OCI-LY7 (cell line): ENCODE measurements around the gene LIPT2. TPM values are rescaled to one million over a fixed set of nuclear protein-coding genes. Genes with fewer than 3 reads are reported as not detected.

Experiments used
- BruUV-seq: library from RNA; stranded (reverse); fragments of 400-500 nt; replicated peaks from 2 replicates; lab custom pipeline; 2021; lab: Mats Ljungman, UMichigan
- CTCF ChIA-PET: fragments of 300-600 bp; sonication (Branson Sonifier 250); formaldehyde crosslinking; loops from one replicate; lab custom pipeline; 2022; ENCODE audit warnings: antibody characterized with exemption; ENCODE audit not compliant: unreplicated experiment; lab: Charles Lee
- POLR2A ChIA-PET: fragments of 300-600 bp; sonication (Branson Sonifier 250); formaldehyde crosslinking; loops from one replicate; lab custom pipeline; 2022; ENCODE audit warnings: antibody characterized with exemption; lab: Charles Lee
- DNase-seq: peaks from one replicate; pipeline ENCODE4 v3.0.0-alpha.2; 2015; ENCODE audit warnings: low spot score
- H2AFZ ChIP-seq: fragments of 200-600 bp; sonication (generic), shearing (Covaris generic); 2 replicates; pipeline ENCODE4 v1.6.1; 2014; ENCODE audit warnings: mild to moderate bottlenecking, antibody characterized with exemption, low read length, moderate library complexity
- H3K27ac ChIP-seq: fragments of 200-600 bp; sonication (generic); 2 replicates; pipeline ENCODE4 v1.5.1; 2014; ENCODE audit warnings: mixed run types, low read depth, mild to moderate bottlenecking, moderate library complexity, low read length, inconsistent platforms; ENCODE audit not compliant: poor library complexity, severe bottlenecking
- H3K36me3 ChIP-seq: fragments of 200-600 bp; sonication (generic); 2 replicates; pipeline ENCODE4 v1.6.1; 2014; ENCODE audit warnings: mild to moderate bottlenecking, antibody characterized with exemption, low read length, moderate library complexity, mixed read lengths; ENCODE audit not compliant: insufficient read depth
- H3K4me1 ChIP-seq: fragments of 200-600 bp; sonication (generic); 2 replicates; pipeline ENCODE4 v1.5.1; 2014; ENCODE audit warnings: mild to moderate bottlenecking, low read length; ENCODE audit not compliant: insufficient read depth, poor library complexity, severe bottlenecking
- H3K4me2 ChIP-seq: fragments of 200-600 bp; sonication (generic); 2 replicates; pipeline ENCODE4 v1.6.1; 2014; ENCODE audit warnings: mild to moderate bottlenecking, low read length
- H3K4me3 ChIP-seq: fragments of 200-600 bp; sonication (generic); 2 replicates; pipeline ENCODE4 v1.5.1; 2014; ENCODE audit warnings: mild to moderate bottlenecking, low read depth, low read length; ENCODE audit not compliant: poor library complexity, severe bottlenecking
- H3K79me2 ChIP-seq: fragments of 200-600 bp; sonication (generic); 2 replicates; pipeline ENCODE4 v1.6.1; 2016; ENCODE audit warnings: low read depth, mild to moderate bottlenecking, low read length, moderate library complexity, mixed read lengths; ENCODE audit not compliant: insufficient read depth
- H3K9me2 ChIP-seq: fragments of 200-600 bp; sonication (generic); 2 replicates; pipeline ENCODE4 v1.6.1; 2016; ENCODE audit warnings: mild to moderate bottlenecking, low read length, mixed read lengths; ENCODE audit not compliant: insufficient read depth
- H3K9me3 ChIP-seq: fragments of 200-600 bp; sonication (generic); 2 replicates; pipeline ENCODE4 v1.6.1; 2014; ENCODE audit warnings: mild to moderate bottlenecking, mixed run types, low read length, mixed read lengths
- H4K20me1 ChIP-seq: fragments of 200-600 bp; sonication (generic); 2 replicates; pipeline ENCODE4 v1.6.1; 2014; ENCODE audit warnings: mild to moderate bottlenecking, antibody characterized with exemption, low read length, moderate library complexity, mixed read lengths; ENCODE audit not compliant: insufficient read depth
- EZH2phosphoT487 ChIP-seq: fragments of 200-600 bp; sonication (generic); IDR thresholded peaks from 2 replicates; pipeline ENCODE4 v1.6.1; 2018; ENCODE audit warnings: low read depth, borderline replicate concordance, mild to moderate bottlenecking, mixed run types, antibody characterized with exemption, low read length, moderate library complexity, mixed read lengths
- intact Hi-C: fragments of 100-400 bp; cut with micrococcal nuclease; formaldehyde crosslinking; loops from one replicate; pipeline ENCODE4 v1.10.0; 2022; ENCODE audit not compliant: unreplicated experiment
- total RNA-seq, 2 experiments: library from RNA; depleted of rRNA in 1 of 2; stranded (reverse); fragments of >200 nt in 1 of 2; shearing (Covaris generic) in 1 of 2; gene quantifications; 2 replicates each; pipeline ENCODE4 v1.2.3, GENCODE V29; 2014 to 2022
- TF ChIP-seq, protein P1 (sequence below): fragments of 200-600 bp; sonication (generic); conservative IDR thresholded peaks from 2 replicates; pipeline ENCODE4 v1.5.1; 2014; ENCODE audit warnings: mild to moderate bottlenecking, antibody characterized with exemption, low read length, moderate library complexity, mixed read lengths

LIPT2 gene
- total RNA-seq, 2 experiments from 2014 or later: 10.9 to 14.3 TPM

DNA sequence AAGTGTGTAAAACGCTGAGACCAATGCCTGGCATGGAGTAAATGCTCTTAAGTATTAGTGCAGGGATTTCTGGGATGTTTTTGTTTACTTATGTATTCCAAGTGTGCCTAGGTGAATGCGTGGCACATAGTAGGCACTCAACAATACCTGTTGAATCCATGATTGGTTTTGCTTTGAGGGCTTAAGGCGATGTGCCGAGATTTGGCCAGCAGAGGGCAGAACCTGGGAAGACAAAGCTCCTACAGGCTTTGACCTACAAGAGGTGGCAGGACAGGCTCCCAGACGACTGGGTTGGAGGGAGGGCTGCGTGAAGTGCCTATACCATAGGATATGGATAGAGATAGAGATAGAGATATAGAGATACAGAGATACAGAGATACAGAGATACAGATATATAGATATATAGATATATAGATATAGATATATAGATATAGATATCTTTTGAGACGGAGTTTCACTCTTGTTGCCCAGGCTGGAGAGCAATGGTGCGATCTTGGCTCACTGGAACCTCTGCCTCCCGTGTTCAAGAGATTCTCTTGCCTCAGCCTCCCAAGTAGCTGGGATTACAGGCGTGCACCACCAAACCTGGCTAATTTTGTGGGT is 40.0 kb downstream of the LIPT2 start:
- intact Hi-C loops: loop anchor here (1.0 kb wide), 1 partner anchor 117 kb away; no protein-coding TSS in a partner anchor
- TF ChIP-seq, protein P1, sequence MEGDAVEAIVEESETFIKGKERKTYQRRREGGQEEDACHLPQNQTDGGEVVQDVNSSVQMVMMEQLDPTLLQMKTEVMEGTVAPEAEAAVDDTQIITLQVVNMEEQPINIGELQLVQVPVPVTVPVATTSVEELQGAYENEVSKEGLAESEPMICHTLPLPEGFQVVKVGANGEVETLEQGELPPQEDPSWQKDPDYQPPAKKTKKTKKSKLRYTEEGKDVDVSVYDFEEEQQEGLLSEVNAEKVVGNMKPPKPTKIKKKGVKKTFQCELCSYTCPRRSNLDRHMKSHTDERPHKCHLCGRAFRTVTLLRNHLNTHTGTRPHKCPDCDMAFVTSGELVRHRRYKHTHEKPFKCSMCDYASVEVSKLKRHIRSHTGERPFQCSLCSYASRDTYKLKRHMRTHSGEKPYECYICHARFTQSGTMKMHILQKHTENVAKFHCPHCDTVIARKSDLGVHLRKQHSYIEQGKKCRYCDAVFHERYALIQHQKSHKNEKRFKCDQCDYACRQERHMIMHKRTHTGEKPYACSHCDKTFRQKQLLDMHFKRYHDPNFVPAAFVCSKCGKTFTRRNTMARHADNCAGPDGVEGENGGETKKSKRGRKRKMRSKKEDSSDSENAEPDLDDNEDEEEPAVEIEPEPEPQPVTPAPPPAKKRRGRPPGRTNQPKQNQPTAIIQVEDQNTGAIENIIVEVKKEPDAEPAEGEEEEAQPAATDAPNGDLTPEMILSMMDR: peak; percentile 82
- TF ChIP-seq EZH2phosphoT487: no peak

DNA sequence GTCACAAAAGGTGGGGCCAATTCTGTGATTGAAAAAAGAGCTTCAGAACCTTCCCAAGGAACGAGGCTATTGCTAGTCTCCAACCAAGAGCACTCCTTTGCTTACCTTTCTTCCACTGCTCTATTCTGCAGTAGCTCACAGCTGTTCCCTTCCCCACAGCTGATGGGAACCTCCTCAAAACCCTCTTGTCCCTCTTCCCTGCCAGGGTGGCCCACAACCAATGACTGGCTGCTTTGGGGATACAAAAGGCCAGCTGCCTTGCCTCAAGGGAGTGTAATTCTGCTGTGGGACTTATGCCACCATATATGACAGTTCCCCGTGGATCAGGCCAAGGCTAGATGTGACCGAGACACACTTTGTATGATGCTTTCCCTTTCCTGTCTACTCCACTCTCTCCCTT is 41.2 kb downstream of the LIPT2 start:
- BruUV-seq: no TSS peak
- intact Hi-C loops: no loop called here
- no peak overlapping the region for H2AFZ ChIP-seq

More for the DNA sequence above, 40.0 kb downstream of the LIPT2 start:
- Histone ChIP-seq H3K4me1 (peaks cover 5% of the 10 kb centered on the region), H2AFZ (no peak overlapping the region), H3K4me3 (no peak overlapping the region), H3K79me2 (no peaks in the 10 kb centered on the region), H3K9me3 (no peaks in the 10 kb centered on the region), H3K4me2 (no peak overlapping the region), H4K20me1 (no peaks in the 10 kb centered on the region), H3K9me2 (no peaks in the 10 kb centered on the region), H3K27ac (no peak overlapping the region), H3K36me3 (no peaks in the 10 kb centered on the region)
- ChIA-PET POLR2A (interaction anchor here (0.6 to 1.3 kb wide), 3 partner anchors 40 to 156 kb away, joined by 3 to 4 read pairs (median 3); partner anchors contain the start of gene LIPT2), CTCF (interaction anchor here (0.8 to 2.2 kb wide), 2 partner anchors 113 to 118 kb away, joined by 3 to 10 read pairs; no protein-coding TSS in a partner anchor)
- BruUV-seq: no TSS peak
- peak; percentile 67 for DNase-seq

More for the DNA sequence above, 41.2 kb downstream of the LIPT2 start:
- TF ChIP-seq, protein P1: no peak
- no peak for TF ChIP-seq EZH2phosphoT487
- H3K27ac ChIP-seq: no peak overlapping the region
- no peaks in the 10 kb centered on the region for H3K36me3 ChIP-seq
- H3K9me3 ChIP-seq: no peaks in the 10 kb centered on the region
- no peaks in the 10 kb centered on the region for H3K9me2 ChIP-seq
- no peak overlapping the region for H3K4me2 ChIP-seq
- no peaks in the 10 kb centered on the region for H3K79me2 ChIP-seq
- ChIA-PET POLR2A (interaction anchor here (0.6 to 0.7 kb wide), 2 partner anchors 220 to 768 kb away, joined by 3 read pairs; no protein-coding TSS in a partner anchor), CTCF (interaction anchor here (2.2 kb wide), 1 partner anchor 119 kb away, joined by 10 read pairs; no protein-coding TSS in a partner anchor)
- H4K20me1 ChIP-seq: no peaks in the 10 kb centered on the region
- H3K4me3 ChIP-seq: no peak overlapping the region
- peaks cover 5% of the 10 kb centered on the region for H3K4me1 ChIP-seq
- DNase-seq: no peak
